T-cell (primary cell): ENCODE measurements around the gene PIK3C2G. TPM values are rescaled to one million over a fixed set of nuclear protein-coding genes. Genes with fewer than 3 reads are reported as not detected.

Experiments
- ATAC-seq, 4 experiments: fragments of 200-7000 bp in 3 of 4; fragments of 150-1000 bp in 1 of 4; cut with Tn5 transposase; replicated peaks in 1 of 4; 1 replicate in 3 of 4; 2 replicates in 1 of 4; pipeline ENCODE4 v1.10.0; 2021; ENCODE audit warnings: moderate library complexity in 3 of 4, mild to moderate bottlenecking in 2 of 4, moderate number of reproducible peaks in 1 of 4
- CTCF ChIA-PET, 2 donors: fragments of 300-600 bp; sonication (Branson Sonifier 250); formaldehyde crosslinking; loops; one replicate each; lab custom pipeline; 2022; ENCODE audit warnings: antibody characterized with exemption in 2 of 2; lab: Charles Lee
- POLR2A ChIA-PET, 2 donors: fragments of 300-600 bp; sonication (Branson Sonifier 250); formaldehyde crosslinking; loops; one replicate each; lab custom pipeline; 2022; ENCODE audit warnings: antibody characterized with exemption in 2 of 2; lab: Charles Lee
- DNase-seq, 35 experiments: peaks; one replicate each; pipeline versions ENCODE4 v3.0.0 to v3.0.0-alpha.2; 2013 to 2023
- H3K27ac ChIP-seq: one replicate; pipeline ENCODE4 v1.5.1; 2013; ENCODE audit warnings: low read length
- H3K27me3 ChIP-seq, 2 experiments: replicated peaks in 1 of 2; 1 replicate in 1 of 2; 2 replicates in 1 of 2; pipeline versions ENCODE4 v1.6.1 to v1.7.0; 2013; ENCODE audit warnings: low read length in 1 of 2, mixed read lengths in 1 of 2; ENCODE audit not compliant: control insufficient read depth in 2 of 2, insufficient read depth in 2 of 2; ENCODE audit errors: extremely low read depth in 1 of 2
- H3K36me3 ChIP-seq, 2 donors: 1 replicate in 1 of 2; 2 replicates in 1 of 2; pipeline versions ENCODE4 v1.6.1 to v1.7.0; 2013; ENCODE audit warnings: low read length in 1 of 2; ENCODE audit not compliant: control insufficient read depth in 2 of 2, insufficient read depth in 1 of 2; ENCODE audit errors: extremely low read depth in 1 of 2
- H3K4me1 ChIP-seq, 2 experiments: 1 replicate in 1 of 2; 2 replicates in 1 of 2; pipeline versions ENCODE4 v1.6.1 to v1.7.0; 2013; ENCODE audit warnings: low read length in 2 of 2, mixed read lengths in 1 of 2; ENCODE audit not compliant: insufficient read depth in 2 of 2, control insufficient read depth in 1 of 2; ENCODE audit errors: extremely low read depth in 1 of 2
- H3K4me3 ChIP-seq, 2 donors: 1 replicate in 1 of 2; 2 replicates in 1 of 2; pipeline versions ENCODE4 v1.5.1 to v1.7.0; 2013; ENCODE audit warnings: mild to moderate bottlenecking in 2 of 2, low read length in 1 of 2, moderate library complexity in 1 of 2; ENCODE audit not compliant: control insufficient read depth in 1 of 2; ENCODE audit errors: extremely low read depth in 1 of 2
- H3K9me3 ChIP-seq: 2 replicates; pipeline ENCODE4 v1.7.0; 2013
- H3K27ac Mint-ChIP-seq, 2 donors: one replicate each; pipeline ENCODE4 v1.8.0; 2020 to 2021; ENCODE audit warnings: mild to moderate bottlenecking in 2 of 2, mixed read lengths in 2 of 2
- H3K27me3 Mint-ChIP-seq, 2 donors: one replicate each; pipeline ENCODE4 v1.8.0; 2021 to 2022; ENCODE audit warnings: mixed read lengths in 2 of 2
- H3K36me3 Mint-ChIP-seq: one replicate; pipeline ENCODE4 v1.8.0; 2021; ENCODE audit warnings: mixed read lengths
- H3K4me1 Mint-ChIP-seq, 3 donors: one replicate each; pipeline ENCODE4 v1.8.0; 2020 to 2022; ENCODE audit warnings: mixed read lengths in 3 of 3, mild to moderate bottlenecking in 1 of 3
- H3K4me3 Mint-ChIP-seq, 3 donors: one replicate each; pipeline ENCODE4 v1.8.0; 2020 to 2022; ENCODE audit warnings: mild to moderate bottlenecking in 3 of 3, mixed read lengths in 3 of 3, moderate library complexity in 3 of 3
- H3K9me3 Mint-ChIP-seq, 3 donors: one replicate each; pipeline ENCODE4 v1.8.0; 2020 to 2022; ENCODE audit warnings: mixed read lengths in 3 of 3
- WGBS: methylation state at CpG from one replicate; pipeline ENCODE4 v1.1.5; 2013; ENCODE audit warnings: missing lambda C conversion rate; ENCODE audit not compliant: insufficient coverage; 5-methylcytosine and 5-hydroxymethylcytosine counted together
- total RNA-seq, 35 experiments: library from RNA in 6 of 35; stranded (reverse) in 6 of 35; fragments of 120-200 nt in 1 of 35; gene quantifications; one replicate each; pipeline versions ENCODE4 v1.2.1 to v1.2.4 and lab custom pipeline; 2013 to 2026

PIK3C2G gene
- total RNA-seq, 5 donors from 2014 or later (not counting 1 experiment from before 2014, with no cell fraction given), result not detected

DNA sequence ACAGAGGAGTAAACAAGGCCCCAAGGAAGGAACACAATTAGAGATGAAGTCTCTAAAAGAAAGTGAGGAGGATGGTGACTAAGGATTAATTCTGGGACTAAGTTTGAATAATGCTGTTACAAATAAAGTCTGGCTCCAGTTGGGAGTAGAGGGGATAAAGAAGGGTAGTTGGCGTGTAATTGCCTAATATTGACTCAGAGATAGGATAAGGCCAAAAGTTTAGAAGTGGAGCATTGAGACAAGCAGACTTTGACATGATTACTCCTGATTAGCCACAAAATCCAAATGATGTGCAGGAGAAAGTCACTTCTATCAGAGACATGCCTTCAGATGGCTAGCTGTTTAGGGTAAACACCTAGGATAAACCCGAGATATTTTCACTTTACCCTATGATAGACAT lies 368.1 kb downstream of the PIK3C2G start:
- H3K27me3 ChIP-seq, result no peaks in the 10 kb centered on the region
- H3K4me1 Mint-ChIP-seq, result no peaks in the 10 kb centered on the region
- H3K27ac ChIP-seq, result no peak overlapping the region
- DNase-seq (no peak), ATAC-seq (no peak)
- CTCF ChIA-PET, result no interaction called here
- H3K4me3 ChIP-seq, result no peak overlapping the region
- peaks cover 4 to 16% (median 12%) of the 10 kb centered on the region in 3 donors for H3K9me3 Mint-ChIP-seq
- no peak overlapping the region for H3K27ac Mint-ChIP-seq
- no peaks in the 10 kb centered on the region for H3K27me3 Mint-ChIP-seq
- H3K4me1 ChIP-seq, result no peaks in the 10 kb centered on the region
- no peak overlapping the region for H3K4me3 Mint-ChIP-seq
- H3K36me3 Mint-ChIP-seq, result no peaks in the 10 kb centered on the region
- no peaks in the 10 kb centered on the region for H3K9me3 ChIP-seq
- WGBS, result no CpG with 5 or more reads among the region's 2 CpGs
- POLR2A ChIA-PET, result no interaction called here
- H3K36me3 ChIP-seq, result no peaks in the 10 kb centered on the region

DNA sequence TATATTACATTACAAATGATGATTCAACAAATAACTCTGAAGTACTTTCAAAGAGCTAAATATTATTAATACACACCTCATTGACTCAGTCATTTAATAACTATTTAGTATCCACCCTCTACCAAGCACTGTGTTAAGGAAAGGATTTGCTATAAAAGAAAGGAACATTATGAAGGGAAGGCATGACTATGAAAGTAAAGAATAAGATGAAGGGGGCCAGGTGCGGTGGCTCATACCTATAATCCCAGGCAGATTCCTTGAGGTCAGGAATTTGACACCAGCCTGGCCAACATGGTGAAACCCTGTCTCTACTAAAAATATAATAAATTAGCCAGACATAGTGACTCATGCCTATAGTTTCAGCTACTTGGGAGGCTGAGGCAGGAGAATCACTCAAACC lies 368.6 kb downstream of the PIK3C2G start:
- Mint-ChIP-seq H3K27me3 (no peaks in the 10 kb centered on the region), H3K9me3 (peaks cover 4 to 16% (median 11%) of the 10 kb centered on the region in 3 donors), H3K36me3 (no peaks in the 10 kb centered on the region), H3K27ac (no peak overlapping the region), H3K4me1 (no peaks in the 10 kb centered on the region), H3K4me3 (no peak overlapping the region)
- Histone ChIP-seq H3K27ac (no peak overlapping the region), H3K4me3 (no peak overlapping the region), H3K27me3 (no peaks in the 10 kb centered on the region), H3K36me3 (no peaks in the 10 kb centered on the region), H3K9me3 (no peaks in the 10 kb centered on the region), H3K4me1 (no peaks in the 10 kb centered on the region)
- 100% methylated on average over 1 of the region's 1 CpG for WGBS
- ChIA-PET CTCF (no interaction called here), POLR2A (no interaction called here)
- ATAC-seq, result no peak
- DNase-seq, result no peak

DNA sequence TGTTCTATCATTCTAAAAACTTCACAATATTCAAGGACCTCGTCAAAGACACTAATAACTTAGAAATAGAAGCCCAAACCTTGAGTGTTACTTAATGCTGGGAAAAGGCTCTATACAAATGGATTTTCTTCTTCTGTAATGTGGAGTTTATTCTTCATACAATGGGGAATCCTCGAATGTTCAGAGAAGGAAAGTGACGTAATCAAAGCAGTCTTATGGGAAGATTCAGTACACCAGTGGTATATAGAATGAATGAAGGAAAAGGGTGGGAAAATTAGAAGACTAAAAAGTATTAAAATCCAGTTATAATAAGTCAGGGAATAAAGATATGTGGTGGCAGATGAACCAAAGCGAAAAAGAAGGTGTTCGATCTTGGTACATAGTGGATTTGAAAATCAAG lies 370.0 kb downstream of the PIK3C2G start:
- ATAC-seq, result no peak
- Histone ChIP-seq H3K4me1 (no peaks in the 10 kb centered on the region), H3K27me3 (no peaks in the 10 kb centered on the region), H3K4me3 (no peak overlapping the region), H3K27ac (no peak overlapping the region), H3K36me3 (no peaks in the 10 kb centered on the region), H3K9me3 (no peaks in the 10 kb centered on the region)
- Mint-ChIP-seq H3K9me3 (peaks cover 2 to 19% (median 10%) of the 10 kb centered on the region in 3 donors), H3K4me1 (no peaks in the 10 kb centered on the region), H3K27me3 (no peaks in the 10 kb centered on the region), H3K36me3 (no peaks in the 10 kb centered on the region), H3K27ac (no peak overlapping the region), H3K4me3 (no peak overlapping the region)
- 75% methylated on average over 4 of the region's 5 CpGs for WGBS
- POLR2A ChIA-PET, result no interaction called here
- CTCF ChIA-PET, result no interaction called here
- no peak for DNase-seq

DNA sequence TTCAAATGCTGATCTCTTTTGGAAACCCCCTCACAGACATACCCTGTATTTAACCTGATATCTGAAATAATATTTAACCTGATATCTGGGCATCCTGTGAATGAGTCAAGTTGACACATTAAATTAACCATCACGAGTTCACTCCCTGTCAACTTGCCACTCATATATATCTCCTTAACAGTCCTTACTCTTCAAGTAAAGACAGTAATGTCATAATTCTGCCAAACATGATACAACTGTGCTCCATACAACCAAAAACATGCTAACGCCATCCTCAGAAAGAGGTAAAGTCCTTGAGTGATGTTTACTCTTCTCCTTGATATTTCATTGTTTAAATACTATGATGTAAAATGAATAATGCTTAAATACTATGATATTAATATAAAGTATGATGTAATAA lies 371.5 kb downstream of the PIK3C2G start:
- no peak overlapping the region for H3K27ac Mint-ChIP-seq
- H3K4me1 Mint-ChIP-seq, result no peaks in the 10 kb centered on the region
- no peak overlapping the region for H3K27ac ChIP-seq
- H3K36me3 Mint-ChIP-seq, result no peaks in the 10 kb centered on the region
- H3K9me3 Mint-ChIP-seq, result peaks cover 0 to 15% (median 8%) of the 10 kb centered on the region in 3 donors
- ChIA-PET CTCF (no interaction called here), POLR2A (no interaction called here)
- H3K4me3 Mint-ChIP-seq, result no peak overlapping the region
- WGBS, result no CpG with 5 or more reads among the region's 2 CpGs
- no peaks in the 10 kb centered on the region for H3K4me1 ChIP-seq
- no peaks in the 10 kb centered on the region for H3K9me3 ChIP-seq
- no peaks in the 10 kb centered on the region for H3K27me3 ChIP-seq
- DNase-seq, result no peak
- no peak for ATAC-seq
- no peaks in the 10 kb centered on the region for H3K27me3 Mint-ChIP-seq
- no peak overlapping the region for H3K4me3 ChIP-seq
- no peaks in the 10 kb centered on the region for H3K36me3 ChIP-seq

DNA sequence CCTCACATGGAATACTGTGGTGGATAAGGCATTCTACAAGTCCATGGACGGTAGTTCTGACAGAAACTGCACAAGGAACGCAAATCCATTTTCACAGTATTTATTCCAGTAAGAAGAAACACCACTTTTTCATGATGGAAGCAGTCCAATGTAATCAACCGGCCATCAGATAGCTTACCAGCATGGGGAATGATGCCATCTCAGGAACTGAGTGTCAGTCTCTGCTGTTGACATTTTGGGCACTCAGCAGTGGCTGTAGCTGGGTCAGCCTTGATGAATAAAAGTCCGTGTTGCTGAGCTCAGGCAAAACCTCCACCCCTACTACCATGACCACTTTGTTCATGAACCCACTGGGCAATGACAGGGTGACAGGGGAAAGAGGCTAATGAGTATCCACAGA lies 373.1 kb downstream of the PIK3C2G start:
- Mint-ChIP-seq H3K27ac (no peak overlapping the region), H3K9me3 (peaks cover 0 to 11% (median 8%) of the 10 kb centered on the region in 3 donors), H3K27me3 (no peaks in the 10 kb centered on the region), H3K36me3 (no peaks in the 10 kb centered on the region), H3K4me3 (no peak overlapping the region), H3K4me1 (no peaks in the 10 kb centered on the region)
- CTCF ChIA-PET, result no interaction called here
- POLR2A ChIA-PET, result no interaction called here
- Histone ChIP-seq H3K36me3 (no peaks in the 10 kb centered on the region), H3K27me3 (no peaks in the 10 kb centered on the region), H3K9me3 (no peaks in the 10 kb centered on the region), H3K27ac (no peak overlapping the region), H3K4me1 (no peaks in the 10 kb centered on the region), H3K4me3 (no peak overlapping the region)
- ATAC-seq (no peak), DNase-seq (no peak)
- 56% methylated on average over 3 of the region's 4 CpGs for WGBS

DNA sequence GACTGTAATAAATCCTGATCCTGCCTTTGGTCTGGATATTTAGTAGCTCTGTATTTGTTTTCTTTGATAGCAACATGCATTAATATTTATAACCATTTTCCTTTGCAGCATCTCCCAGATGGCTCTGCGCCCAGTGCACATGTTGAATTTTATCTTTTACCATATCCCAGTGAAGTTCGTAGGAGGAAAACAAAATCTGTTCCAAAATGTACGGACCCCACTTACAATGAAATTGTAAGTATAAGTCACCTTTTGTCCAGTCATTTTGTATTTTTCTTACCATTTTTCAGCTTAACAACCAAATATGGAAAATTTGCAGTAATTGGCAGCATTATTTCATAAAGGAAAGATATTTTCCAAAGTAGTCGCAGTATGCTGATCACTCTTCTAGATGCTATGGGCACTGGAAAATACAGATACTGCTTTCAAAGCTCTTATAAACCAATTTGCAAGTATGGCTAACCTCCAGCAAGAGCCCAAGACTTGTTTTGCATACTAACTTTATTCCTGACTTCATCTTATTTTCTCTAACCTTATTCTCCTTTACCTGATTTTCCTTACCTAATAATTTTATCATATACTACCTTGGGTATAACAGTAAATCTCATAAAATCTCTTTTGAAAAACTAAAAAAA lies 379.1 kb downstream of the PIK3C2G start:
- Histone ChIP-seq H3K9me3 (no peaks in the 10 kb centered on the region), H3K4me3 (no peak overlapping the region), H3K36me3 (no peaks in the 10 kb centered on the region), H3K27me3 (no peaks in the 10 kb centered on the region), H3K4me1 (no peaks in the 10 kb centered on the region), H3K27ac (no peak overlapping the region)
- CTCF ChIA-PET, result no interaction called here
- no peaks in the 10 kb centered on the region for H3K4me1 Mint-ChIP-seq
- DNase-seq, result no peak
- H3K27ac Mint-ChIP-seq, result no peak overlapping the region
- no peaks in the 10 kb centered on the region for H3K36me3 Mint-ChIP-seq
- H3K9me3 Mint-ChIP-seq, result peaks cover 3 to 9% (median 7%) of the 10 kb centered on the region in 3 donors
- no peaks in the 10 kb centered on the region for H3K27me3 Mint-ChIP-seq
- WGBS, result no CpG with 5 or more reads among the region's 4 CpGs
- H3K4me3 Mint-ChIP-seq, result no peak overlapping the region
- POLR2A ChIA-PET, result no interaction called here
- no peak for ATAC-seq

DNA sequence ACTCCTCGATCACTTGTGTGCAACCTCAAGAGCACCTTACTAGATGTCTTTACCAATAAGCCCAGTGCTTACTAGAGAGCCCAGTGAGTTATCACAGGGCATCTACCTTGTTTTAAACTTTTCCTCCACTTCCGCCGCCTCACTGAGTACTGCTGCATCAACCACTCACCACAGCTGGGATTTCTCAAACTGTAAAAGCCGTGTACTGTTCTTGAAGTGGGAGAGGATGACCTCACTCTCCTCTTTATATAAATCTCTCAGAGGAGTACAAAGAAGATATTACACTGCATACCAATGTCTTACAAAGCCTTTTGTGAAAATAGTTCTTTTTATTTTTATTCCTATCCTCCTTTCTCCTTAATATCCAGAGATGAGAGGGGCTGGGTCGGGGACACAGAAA lies 382.4 kb downstream of the PIK3C2G start:
- ATAC-seq (no peak), DNase-seq (no peak)
- H3K4me1 Mint-ChIP-seq, result no peaks in the 10 kb centered on the region
- H3K27ac Mint-ChIP-seq, result no peak overlapping the region
- POLR2A ChIA-PET, result no interaction called here
- peaks cover 0 to 6% (median 4%) of the 10 kb centered on the region in 3 donors for H3K9me3 Mint-ChIP-seq
- no peaks in the 10 kb centered on the region for H3K27me3 ChIP-seq
- H3K4me1 ChIP-seq, result no peaks in the 10 kb centered on the region
- H3K4me3 ChIP-seq, result no peak overlapping the region
- no peaks in the 10 kb centered on the region for H3K27me3 Mint-ChIP-seq
- H3K4me3 Mint-ChIP-seq, result no peak overlapping the region
- CTCF ChIA-PET, result no interaction called here
- WGBS, result 80% methylated on average over 1 of the region's 5 CpGs
- no peaks in the 10 kb centered on the region for H3K36me3 Mint-ChIP-seq
- no peaks in the 10 kb centered on the region for H3K36me3 ChIP-seq
- H3K27ac ChIP-seq, result no peak overlapping the region
- no peaks in the 10 kb centered on the region for H3K9me3 ChIP-seq
